HG03469 (cell line): ENCODE data around the gene FNBP1.

Source experiments
- ATAC-seq: cut with Tn5 transposase; IDR thresholded peaks from one replicate; pipeline ENCODE4 v1.9.1; 2021; ENCODE audit warnings: mild to moderate bottlenecking, moderate library complexity, moderate number of reproducible peaks; ENCODE audit not compliant: unreplicated experiment

Gene FNBP1

DNA sequence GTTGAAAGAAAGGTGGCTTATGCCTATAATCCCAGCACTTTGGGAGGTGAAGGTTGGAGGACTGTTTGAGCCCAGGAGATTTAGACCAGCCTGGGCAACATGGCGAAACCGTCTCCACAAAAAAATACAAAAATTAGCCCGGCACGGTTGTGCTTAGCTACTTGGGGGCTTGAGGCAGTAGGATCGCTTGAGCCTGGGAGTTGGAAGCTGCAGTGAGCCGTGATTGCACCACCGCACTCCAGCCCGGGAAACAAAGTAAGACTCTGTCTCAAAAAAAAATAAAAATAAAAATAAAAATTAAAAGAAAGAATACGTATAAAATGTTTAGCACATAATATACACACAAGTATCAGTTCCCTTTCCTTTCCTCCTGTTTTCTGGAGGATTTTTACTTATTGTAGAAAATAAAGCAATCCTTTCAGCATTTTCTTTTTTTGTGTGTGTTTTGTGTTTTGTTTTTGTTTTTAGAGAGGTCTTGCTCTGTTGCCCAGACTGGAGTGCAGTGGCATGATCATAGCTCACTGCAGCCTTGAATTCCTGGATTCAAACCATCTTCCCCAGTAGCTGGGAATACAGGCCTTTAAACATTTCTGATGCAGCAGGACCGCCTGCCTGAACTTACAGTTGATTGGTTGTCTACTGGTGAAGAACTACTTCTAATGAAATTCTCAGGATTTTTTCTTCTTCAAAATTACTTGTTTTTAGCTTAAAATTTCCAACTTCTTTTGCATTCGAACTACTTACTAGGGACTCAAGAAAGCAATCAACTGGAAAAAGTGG, 6.6 kb upstream of the FNBP1 start:
- ATAC-seq, result no peak

DNA sequence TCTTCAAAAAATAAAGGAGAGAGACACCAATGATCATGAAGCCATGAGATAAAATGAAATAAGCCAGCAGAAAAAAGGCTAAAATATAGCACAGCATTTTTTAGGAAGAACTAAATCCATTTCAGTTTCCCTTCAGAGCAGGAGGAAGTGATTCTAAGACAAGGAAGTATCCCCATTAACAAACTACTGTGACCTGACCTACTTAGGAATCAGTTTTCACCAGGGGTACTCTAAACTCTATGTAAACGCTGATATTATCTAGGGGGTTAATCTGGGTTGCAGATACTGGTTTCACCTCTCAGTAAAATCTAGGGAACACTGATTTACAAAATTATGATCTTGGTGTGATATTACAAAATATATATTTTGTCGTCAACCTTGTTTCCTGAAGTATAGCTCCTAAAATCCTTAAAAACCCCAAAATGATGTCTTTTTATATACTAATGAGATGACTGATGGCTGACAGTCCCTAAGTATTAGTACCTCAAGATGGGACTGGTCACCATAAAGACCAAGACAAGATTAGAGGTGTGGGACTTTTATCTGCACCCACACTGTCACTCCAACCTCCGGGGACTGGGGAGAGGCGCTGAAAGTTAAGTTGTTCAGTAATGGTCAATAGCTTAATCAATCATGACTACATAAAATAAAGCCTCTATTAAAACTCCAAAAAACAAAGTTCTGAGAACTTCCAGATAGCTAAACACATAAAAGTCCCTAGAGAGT, 2.9 kb upstream of the FNBP1 start:
- no peak for ATAC-seq

- ATAC-seq, result no peak
Measured at GRCh38 chr9:130043654-130044623, 950 bp upstream of the FNBP1 start.

- no peak for ATAC-seq
Measured at GRCh38 chr9:130042406-130042884, 544 bp downstream of the FNBP1 start.

DNA sequence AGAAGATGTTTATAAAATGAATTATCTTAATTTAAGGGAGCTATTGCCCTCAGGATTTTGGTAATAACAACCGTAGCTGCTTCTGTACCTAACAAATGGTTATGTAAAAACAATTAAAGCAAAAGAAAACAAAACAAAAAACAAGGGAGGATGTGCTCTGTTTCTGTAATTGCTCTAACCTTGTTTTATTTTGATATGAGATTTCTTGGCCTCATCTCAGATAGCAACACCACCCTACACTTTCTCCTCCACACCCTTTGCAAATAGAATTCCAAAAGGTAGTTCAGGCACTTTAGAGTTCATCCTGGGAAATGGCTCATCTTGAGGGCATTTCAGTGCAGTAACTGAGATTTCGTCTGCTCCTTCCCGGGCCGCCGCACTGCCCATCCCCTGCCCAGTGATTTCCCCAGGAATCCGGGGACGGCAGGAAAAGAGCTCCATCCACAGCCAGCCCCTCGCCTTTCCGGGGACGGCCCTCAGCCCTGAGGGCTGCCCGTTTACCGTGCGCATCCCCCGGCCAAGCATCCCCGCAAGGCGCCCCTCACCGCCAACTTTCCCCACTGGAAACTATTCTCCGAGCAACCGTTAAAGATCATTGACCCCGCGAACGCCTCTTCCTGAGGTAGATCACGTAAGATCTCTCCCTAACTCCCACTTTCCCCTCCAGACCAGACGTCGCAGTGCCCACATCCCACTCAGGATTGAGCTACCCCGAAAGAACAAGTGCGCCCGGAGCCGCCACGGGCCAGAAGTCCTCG, 1.2 kb downstream of the FNBP1 start:
- ATAC-seq, result no peak

DNA sequence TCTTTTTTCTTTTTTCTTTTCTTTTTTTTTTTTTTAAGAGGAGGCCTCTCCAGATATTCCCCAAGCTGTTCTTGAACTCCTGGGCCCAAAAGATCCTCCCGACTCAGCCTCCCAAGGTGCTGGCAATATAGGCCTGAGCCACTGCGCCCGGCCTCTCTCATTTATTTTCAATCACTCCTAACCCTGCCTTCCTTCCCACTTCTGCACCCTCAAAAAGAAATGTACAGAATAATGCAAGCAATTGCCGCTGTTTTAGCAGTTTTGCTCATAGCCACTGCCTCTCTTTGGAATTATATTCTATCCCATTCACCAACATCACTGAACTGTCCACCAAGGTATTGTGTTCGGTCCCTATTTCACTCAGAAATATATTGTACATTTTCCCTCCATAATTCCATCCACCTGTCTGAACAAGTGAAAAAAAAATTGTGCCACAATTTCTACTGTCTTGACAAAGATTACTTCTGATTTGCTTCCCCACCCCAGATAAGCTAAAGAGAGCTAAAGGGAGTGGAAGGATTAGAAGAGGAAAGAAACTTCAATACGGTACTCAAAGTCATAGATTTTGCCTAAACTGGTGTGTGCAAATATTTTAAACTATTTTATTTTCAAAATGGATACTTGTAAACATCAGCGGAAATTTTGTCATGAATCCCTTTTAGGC, 1.9 kb downstream of the FNBP1 start:
- no peak for ATAC-seq

DNA sequence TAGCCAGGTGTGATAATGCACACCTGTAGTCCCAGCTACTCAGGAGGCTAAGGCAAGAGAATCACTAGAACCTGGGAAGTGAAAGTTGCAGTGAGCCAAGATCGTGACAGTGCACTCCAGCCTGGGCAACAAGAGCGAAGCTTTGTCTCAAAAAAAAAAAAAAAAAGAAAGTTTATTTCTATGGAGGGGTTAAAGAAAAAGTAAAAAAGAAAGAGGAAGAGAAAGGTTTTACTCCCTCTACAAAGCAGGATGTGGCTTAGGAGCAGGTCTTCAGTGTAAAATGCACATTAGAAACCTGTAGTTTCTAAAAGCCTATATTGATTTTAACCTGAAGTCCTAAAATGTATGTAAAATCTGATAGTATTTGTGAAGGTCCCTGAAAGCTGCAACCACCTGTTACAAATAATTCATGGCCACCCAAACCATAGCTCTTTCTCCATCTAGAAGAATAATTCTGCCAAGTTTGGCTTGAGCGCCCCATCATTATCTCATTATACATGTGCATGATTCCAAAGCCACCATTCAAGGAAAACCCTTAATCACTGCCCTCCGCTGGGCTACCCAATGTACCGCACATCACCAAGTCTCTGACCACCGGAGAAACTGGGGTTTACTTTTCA, 3.4 kb downstream of the FNBP1 start:
- no peak for ATAC-seq

DNA sequence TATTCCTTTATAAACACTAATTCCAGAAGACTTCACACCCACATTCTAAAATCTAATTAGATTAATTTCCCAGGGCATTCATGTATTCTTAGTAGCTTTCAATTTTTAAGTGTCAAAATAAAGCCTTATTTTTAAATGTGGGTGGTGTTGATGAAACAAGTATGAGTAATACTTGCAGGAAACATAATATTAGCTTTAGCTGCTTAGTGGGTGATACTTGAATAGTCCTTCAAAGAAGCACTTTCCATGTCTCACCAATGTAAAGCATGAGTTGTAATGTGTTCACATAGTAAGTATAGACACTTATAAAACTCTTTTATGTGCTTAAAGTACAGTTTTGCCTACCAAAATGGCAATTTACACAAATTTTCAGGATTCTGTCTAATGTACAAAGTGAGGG, 6.9 kb downstream of the FNBP1 start:
- ATAC-seq, result no peak

DNA sequence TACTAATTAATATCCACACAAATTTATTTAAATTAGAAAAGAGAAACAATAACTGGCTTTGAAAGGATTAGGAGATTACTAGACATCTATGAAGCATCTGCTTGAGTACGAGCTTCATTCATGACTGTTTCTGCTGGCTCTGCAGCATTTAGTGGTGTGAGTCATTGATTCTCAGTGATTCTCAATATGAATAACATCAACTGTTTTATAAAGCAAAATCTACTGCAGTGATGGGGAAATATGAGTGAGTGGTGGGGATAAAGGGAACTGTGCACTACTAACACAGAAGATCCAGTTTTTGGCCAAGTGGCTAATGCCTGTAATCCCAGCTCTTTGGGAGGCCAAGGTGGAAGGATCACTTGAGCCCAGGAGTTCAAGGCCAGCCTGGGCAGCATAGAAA, 8.4 kb downstream of the FNBP1 start:
- no peak for ATAC-seq

GRCh38 chr9:130030651-130031127, 12.3 kb downstream of the FNBP1 start:
- no peak for ATAC-seq

DNA sequence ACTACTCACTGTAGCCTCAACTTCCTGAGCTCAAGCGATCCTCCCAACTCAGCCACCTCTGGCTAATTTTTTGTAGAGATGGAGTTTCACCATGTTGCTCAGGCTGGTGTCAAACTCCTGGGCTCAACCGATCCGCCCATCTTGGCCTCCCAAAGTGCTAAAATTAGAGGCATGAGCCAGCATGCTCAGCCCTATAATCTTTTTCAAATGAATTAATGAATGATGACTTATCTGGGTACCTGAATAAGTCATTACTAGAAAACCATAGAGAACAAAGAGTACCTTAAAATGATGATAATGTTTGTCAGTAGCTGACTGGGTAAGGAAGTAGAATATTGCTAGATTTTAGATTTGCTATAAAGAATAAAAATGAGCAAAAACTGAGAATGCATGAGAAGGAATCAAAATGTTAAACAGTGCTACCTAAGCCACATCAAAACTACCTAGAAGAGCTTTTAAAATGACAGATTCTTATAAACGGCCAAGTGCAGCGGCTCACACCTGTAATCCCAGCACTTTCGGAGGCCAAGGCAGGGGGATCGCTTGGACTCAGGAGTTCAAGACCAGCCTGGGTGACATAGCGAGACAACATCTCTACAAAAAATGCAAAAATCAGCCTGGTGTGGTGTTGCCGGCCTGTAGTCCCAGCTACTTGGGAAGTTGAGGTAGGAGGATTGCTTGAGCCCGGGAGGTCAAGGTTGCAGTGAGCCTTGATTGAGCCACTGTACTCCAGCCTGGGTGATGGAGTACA, 13.6 kb downstream of the FNBP1 start:
- ATAC-seq, result no peak

GRCh38 chr9:130028493-130029222, 14.3 kb downstream of the FNBP1 start:
- ATAC-seq, result no peak

GRCh38 chr9:130027533-130028365, 15.2 kb downstream of the FNBP1 start:
- ATAC-seq, result no peak

GRCh38 chr9:130026583-130027340, 16.2 kb downstream of the FNBP1 start:
- ATAC-seq, result no peak

GRCh38 chr9:130024597-130024994, 18.4 kb downstream of the FNBP1 start:
- no peak for ATAC-seq

DNA sequence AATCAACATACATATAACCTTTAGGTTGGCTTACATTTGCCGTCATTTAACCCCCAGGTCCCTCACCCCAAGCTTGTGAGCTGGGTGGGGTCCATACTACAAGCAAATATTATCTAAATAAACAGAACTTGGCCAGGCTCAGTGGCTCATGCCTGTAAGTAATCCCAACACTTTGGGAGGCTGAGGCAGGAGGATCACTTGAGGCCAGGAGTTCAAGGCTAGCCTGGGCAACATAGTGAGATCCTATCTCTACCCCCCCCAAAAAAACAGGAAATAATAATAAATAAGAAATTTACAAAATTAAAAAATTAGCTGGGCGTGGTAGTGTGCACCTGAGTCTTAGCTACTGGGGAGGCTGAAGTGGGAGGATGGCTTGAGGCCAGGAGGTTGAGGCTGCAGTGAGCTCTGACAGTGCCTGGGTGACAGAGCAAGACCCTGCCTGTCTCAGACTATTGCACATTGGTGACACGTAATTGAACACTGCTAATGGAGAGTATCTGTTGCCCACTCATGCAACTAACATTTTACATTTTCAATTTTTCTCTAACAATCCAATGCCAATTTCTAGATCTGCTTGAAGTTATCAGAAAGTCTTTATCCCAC, 18.9 kb downstream of the FNBP1 start:
- ATAC-seq, result no peak
